Measurements from ENCODE around the gene RPTOR. TPM values are rescaled to one million over a fixed set of nuclear protein-coding genes. Genes with fewer than 3 reads are reported as not detected.

Gene RPTOR
- polyA plus RNA-seq, 1 of the 3 experiments (the other 2 are of a cell fraction): 14.9 TPM

- TF ChIP-seq ELF1 (IDR thresholded peaks at IDR 0.05): no peak
- no peak for TF ChIP-seq USF1 (IDR thresholded peaks at IDR 0.05; ENCODE audit: borderline replicate concordance, low read depth)
- no peak overlapping the region for H3K4me3 ChIP-seq (ENCODE audit: low read depth in 2 of 2, low read length in 1 of 2)
- no peaks in the 10 kb centered on the region for H3K9me3 ChIP-seq
- H3K9me2 ChIP-seq: no peaks in the 10 kb centered on the region
- 87% methylated on average over 9 of the region's 9 CpGs for WGBS (ENCODE audit: low lambda C conversion rate)
- no peaks in the 10 kb centered on the region for H3K27me3 ChIP-seq (ENCODE audit: insufficient read depth)
- no peak overlapping the region for H2AFZ ChIP-seq (ENCODE audit: low read depth)
- H3K4me2 ChIP-seq: no peak overlapping the region
- no peak overlapping the region for H3K9ac ChIP-seq
- H3F3A ChIP-seq (replicated peaks; ENCODE audit: insufficient read depth): no peaks in the 10 kb centered on the region
- peaks cover 0 to 20% of the 10 kb centered on the region in 2 experiments; a peak in 2 of 4 replicates for H3K4me1 ChIP-seq (ENCODE audit: control insufficient read depth in 1 of 2, insufficient read depth in 2 of 2, low read depth in 1 of 2, low read length in 1 of 2)
- no peaks in the 10 kb centered on the region for H3K79me2 ChIP-seq (ENCODE audit: insufficient read depth)
- ChIA-PET POLR2A (interaction anchor here (0.6 kb wide), 1 partner anchor 124 kb away, joined by 3 read pairs; no protein-coding TSS in a partner anchor), CTCF (interaction anchor here (0.8 to 1.0 kb wide), 2 partner anchors 118 to 179 kb away, joined by 3 read pairs; no protein-coding TSS in a partner anchor)
- no peak for DNase-seq
- H4K20me1 ChIP-seq (ENCODE audit: insufficient read depth): no peaks in the 10 kb centered on the region
- H3K36me3 ChIP-seq (replicated peaks in 1 of 2; ENCODE audit: control insufficient read depth in 1 of 2, insufficient read depth in 2 of 2, low read length in 1 of 2): no peaks in the 10 kb centered on the region
- no peak overlapping the region for H3K27ac ChIP-seq (ENCODE audit: low read depth in 2 of 2, low read length in 1 of 2)
These were observed 202.8 kb downstream of the RPTOR start for GRCh38 chr17:80747469-80747868.

- Histone ChIP-seq H3K4me2 (no peak overlapping the region), H3K27ac (ENCODE audit: low read depth in 2 of 2, low read length in 1 of 2) (no peak overlapping the region), H3K9ac (no peak overlapping the region), H3K36me3 (replicated peaks in 1 of 2; ENCODE audit: control insufficient read depth in 1 of 2, insufficient read depth in 2 of 2, low read length in 1 of 2) (peaks cover 2 to 7% of the 10 kb centered on the region in 2 experiments), H3K9me3 (no peaks in the 10 kb centered on the region), H3K9me2 (no peaks in the 10 kb centered on the region), H3K4me3 (ENCODE audit: low read depth in 2 of 2, low read length in 1 of 2) (no peak overlapping the region), H3K27me3 (ENCODE audit: insufficient read depth) (no peaks in the 10 kb centered on the region), H3F3A (replicated peaks; ENCODE audit: insufficient read depth) (no peaks in the 10 kb centered on the region), H3K79me2 (ENCODE audit: insufficient read depth) (no peaks in the 10 kb centered on the region), H4K20me1 (ENCODE audit: insufficient read depth) (no peaks in the 10 kb centered on the region), H3K4me1 (ENCODE audit: control insufficient read depth in 1 of 2, insufficient read depth in 2 of 2, low read depth in 1 of 2, low read length in 1 of 2) (peaks cover 0 to 16% of the 10 kb centered on the region in 2 experiments; a peak in 2 of 4 replicates), H2AFZ (ENCODE audit: low read depth) (no peak overlapping the region)
- 97% methylated on average over 3 of the region's 3 CpGs for WGBS (ENCODE audit: low lambda C conversion rate)
- ChIA-PET CTCF (no interaction called here), POLR2A (no interaction called here)
- DNase-seq: no peak
- TF ChIP-seq FOXM1 (IDR thresholded peaks at IDR 0.05; ENCODE audit: low read depth) (no peak), MXI1 (IDR thresholded peaks at IDR 0.05; ENCODE audit: low read depth, low read length) (no peak), ZBTB33 (IDR thresholded peaks at IDR 0.05; ENCODE audit: borderline replicate concordance, low read depth) (no peak), USF2 (IDR thresholded peaks at IDR 0.05; ENCODE audit: borderline replicate concordance, low read depth, low read length) (no peak), IRF3 (IDR thresholded peaks at IDR 0.05; ENCODE audit: low read depth, low read length) (no peak), NRF1 (IDR thresholded peaks at IDR 0.05; ENCODE audit: low read depth, low read length) (no peak), FOSL2 (IDR thresholded peaks at IDR 0.05; ENCODE audit: borderline replicate concordance, low read depth) (no peak), TEAD4 (IDR thresholded peaks at IDR 0.05; ENCODE audit: borderline replicate concordance, insufficient read depth) (no peak), PBX3 (IDR thresholded peaks at IDR 0.05) (no peak), NFIC (IDR thresholded peaks at IDR 0.05; ENCODE audit: borderline replicate concordance) (no peak), RAD21 (IDR thresholded peaks at IDR 0.05; ENCODE audit: low read length) (no peak)
These were observed 205.0 kb downstream of the RPTOR start for GRCh38 chr17:80749611-80750010.
